ENCODE data around the gene KCNMB2. TPM values are rescaled to one million over a fixed set of nuclear protein-coding genes. Genes with fewer than 3 reads are reported as not detected.

Gene KCNMB2
- total RNA-seq, 2 donors from 2014 or later, result 0.68 TPM; not detected in 1

DNA sequence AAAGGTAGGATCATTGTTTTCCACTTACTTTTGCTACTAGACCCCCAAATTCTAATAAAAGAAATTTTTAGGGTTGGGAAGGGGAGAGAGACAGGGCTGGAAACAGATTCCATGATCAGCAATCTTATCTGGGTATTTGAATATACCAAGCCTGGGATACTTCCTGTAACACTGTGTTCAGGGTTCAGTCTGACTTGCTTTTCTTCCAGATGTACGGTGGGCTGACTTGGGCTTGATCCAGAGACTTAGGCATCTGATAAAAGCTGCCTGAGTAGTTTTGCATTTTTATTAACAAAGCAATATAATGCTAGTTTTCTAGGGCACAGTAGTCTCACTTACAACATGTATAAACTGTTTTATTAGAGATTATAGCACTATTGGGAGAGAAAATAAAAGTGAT lies 49.2 kb downstream of the KCNMB2 start:
- 15% methylated on average over 1 of the region's 1 CpG for whole genome bisulfite sequencing
- Histone ChIP-seq H3K4me3 (no peak overlapping the region), H3K27me3 (replicated peaks; ENCODE audit: insufficient read depth) (no peaks in the 10 kb centered on the region), H3K9me3 (no peaks in the 10 kb centered on the region), H3K27ac (no peak overlapping the region), H3K36me3 (no peaks in the 10 kb centered on the region), H3K4me1 (replicated peaks) (no peaks in the 10 kb centered on the region)
- intact Hi-C loops (cut with DNase I), result no loop called here
- TF ChIP-seq, protein P1, sequence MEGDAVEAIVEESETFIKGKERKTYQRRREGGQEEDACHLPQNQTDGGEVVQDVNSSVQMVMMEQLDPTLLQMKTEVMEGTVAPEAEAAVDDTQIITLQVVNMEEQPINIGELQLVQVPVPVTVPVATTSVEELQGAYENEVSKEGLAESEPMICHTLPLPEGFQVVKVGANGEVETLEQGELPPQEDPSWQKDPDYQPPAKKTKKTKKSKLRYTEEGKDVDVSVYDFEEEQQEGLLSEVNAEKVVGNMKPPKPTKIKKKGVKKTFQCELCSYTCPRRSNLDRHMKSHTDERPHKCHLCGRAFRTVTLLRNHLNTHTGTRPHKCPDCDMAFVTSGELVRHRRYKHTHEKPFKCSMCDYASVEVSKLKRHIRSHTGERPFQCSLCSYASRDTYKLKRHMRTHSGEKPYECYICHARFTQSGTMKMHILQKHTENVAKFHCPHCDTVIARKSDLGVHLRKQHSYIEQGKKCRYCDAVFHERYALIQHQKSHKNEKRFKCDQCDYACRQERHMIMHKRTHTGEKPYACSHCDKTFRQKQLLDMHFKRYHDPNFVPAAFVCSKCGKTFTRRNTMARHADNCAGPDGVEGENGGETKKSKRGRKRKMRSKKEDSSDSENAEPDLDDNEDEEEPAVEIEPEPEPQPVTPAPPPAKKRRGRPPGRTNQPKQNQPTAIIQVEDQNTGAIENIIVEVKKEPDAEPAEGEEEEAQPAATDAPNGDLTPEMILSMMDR (IDR thresholded peaks at IDR 0.05), result no peak
- TF ChIP-seq POLR2A (IDR thresholded peaks at IDR 0.05) (no peak), POLR2AphosphoS5 (IDR thresholded peaks at IDR 0.05) (no peak)
- DNase-seq (ENCODE audit: low spot score), result no peak

DNA sequence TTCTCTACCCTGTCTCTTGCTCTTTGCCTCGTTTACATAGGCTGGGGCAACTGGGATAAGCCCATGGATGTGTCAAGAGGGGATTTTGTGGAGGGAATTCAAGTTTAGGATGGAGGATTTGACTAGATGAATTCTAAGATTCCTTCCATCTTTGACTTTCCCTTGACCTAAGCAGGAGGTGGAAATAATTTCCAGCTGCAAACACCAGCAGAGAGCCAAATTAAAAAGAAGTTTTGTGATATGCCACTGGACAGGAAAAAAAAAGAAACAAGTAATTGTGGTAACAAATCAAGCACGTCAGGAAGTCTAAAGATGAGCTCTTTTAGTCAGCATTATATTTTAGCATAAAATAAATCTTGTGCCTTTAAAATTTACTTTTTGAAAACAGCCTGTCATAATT lies 49.8 kb downstream of the KCNMB2 start:
- TF ChIP-seq POLR2AphosphoS5 (IDR thresholded peaks at IDR 0.05), result no peak
- TF ChIP-seq, protein P1 (IDR thresholded peaks at IDR 0.05), result no peak
- no peak for TF ChIP-seq POLR2A (IDR thresholded peaks at IDR 0.05)
- Histone ChIP-seq H3K27me3 (replicated peaks; ENCODE audit: insufficient read depth) (no peaks in the 10 kb centered on the region), H3K36me3 (no peaks in the 10 kb centered on the region), H3K4me1 (replicated peaks) (no peaks in the 10 kb centered on the region), H3K27ac (no peak overlapping the region), H3K9me3 (no peaks in the 10 kb centered on the region), H3K4me3 (no peak overlapping the region)
- no peak for DNase-seq (ENCODE audit: low spot score)
- 66% methylated on average over 2 of the region's 2 CpGs for WGBS
- intact Hi-C loops (cut with DNase I), result no loop called here

DNA sequence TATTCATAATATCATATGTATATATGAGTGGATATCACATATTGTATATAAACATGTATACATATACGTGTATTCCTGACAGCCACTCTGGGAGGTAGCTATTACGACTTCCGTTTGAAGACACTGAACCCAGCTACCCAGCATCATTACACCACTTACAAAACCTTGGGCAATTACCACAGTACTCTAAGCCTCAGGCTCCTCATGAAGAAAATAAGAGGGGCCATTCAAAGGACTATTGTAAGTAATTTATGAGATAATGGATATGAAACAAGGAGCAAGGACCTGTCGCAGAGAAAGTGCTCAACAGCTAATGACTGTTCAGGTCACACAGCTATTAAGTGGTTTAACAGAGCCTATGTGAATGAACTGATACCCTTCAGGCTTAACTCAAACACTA lies 52.4 kb downstream of the KCNMB2 start:
- Histone ChIP-seq H3K4me1 (replicated peaks) (no peaks in the 10 kb centered on the region), H3K36me3 (no peaks in the 10 kb centered on the region), H3K27ac (no peak overlapping the region), H3K9me3 (no peaks in the 10 kb centered on the region), H3K4me3 (no peak overlapping the region), H3K27me3 (replicated peaks; ENCODE audit: insufficient read depth) (no peaks in the 10 kb centered on the region)
- intact Hi-C loops (cut with DNase I), result no loop called here
- no peak for DNase-seq (ENCODE audit: low spot score)
- no peak for TF ChIP-seq POLR2A (IDR thresholded peaks at IDR 0.05)
- TF ChIP-seq POLR2AphosphoS5 (IDR thresholded peaks at IDR 0.05), result no peak
- TF ChIP-seq, protein P1 (IDR thresholded peaks at IDR 0.05), result no peak
- 78% methylated on average over 4 of the region's 4 CpGs for WGBS

DNA sequence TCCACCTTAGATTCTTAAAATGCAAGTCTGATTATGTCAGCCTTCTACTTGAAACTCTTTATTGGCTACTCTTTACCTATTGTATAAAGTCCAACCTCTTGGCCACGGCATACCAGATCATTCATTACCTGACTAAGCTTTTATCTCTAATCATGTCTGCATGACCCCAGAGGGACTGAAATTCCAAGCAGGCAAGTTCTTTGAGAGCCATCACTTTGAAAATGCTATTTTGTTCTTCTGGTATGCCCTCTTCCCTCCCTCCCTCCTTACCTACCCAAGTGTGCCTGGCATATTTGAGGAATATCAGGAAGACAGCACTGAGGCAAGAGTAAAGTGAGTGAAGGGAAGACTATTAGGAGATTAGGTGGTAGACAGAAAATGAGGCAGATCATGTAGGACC lies 57.5 kb downstream of the KCNMB2 start:
- no peak for TF ChIP-seq POLR2AphosphoS5 (IDR thresholded peaks at IDR 0.05)
- TF ChIP-seq, protein P1 (IDR thresholded peaks at IDR 0.05), result no peak
- no peak for TF ChIP-seq POLR2A (IDR thresholded peaks at IDR 0.05)
- no peak for DNase-seq (ENCODE audit: low spot score)
- Histone ChIP-seq H3K36me3 (no peaks in the 10 kb centered on the region), H3K9me3 (no peaks in the 10 kb centered on the region), H3K27me3 (replicated peaks; ENCODE audit: insufficient read depth) (no peaks in the 10 kb centered on the region), H3K4me3 (no peak overlapping the region), H3K27ac (no peak overlapping the region), H3K4me1 (replicated peaks) (no peaks in the 10 kb centered on the region)
- WGBS, result 74% methylated on average over 1 of the region's 1 CpG
- intact Hi-C loops (cut with DNase I), result no loop called here

DNA sequence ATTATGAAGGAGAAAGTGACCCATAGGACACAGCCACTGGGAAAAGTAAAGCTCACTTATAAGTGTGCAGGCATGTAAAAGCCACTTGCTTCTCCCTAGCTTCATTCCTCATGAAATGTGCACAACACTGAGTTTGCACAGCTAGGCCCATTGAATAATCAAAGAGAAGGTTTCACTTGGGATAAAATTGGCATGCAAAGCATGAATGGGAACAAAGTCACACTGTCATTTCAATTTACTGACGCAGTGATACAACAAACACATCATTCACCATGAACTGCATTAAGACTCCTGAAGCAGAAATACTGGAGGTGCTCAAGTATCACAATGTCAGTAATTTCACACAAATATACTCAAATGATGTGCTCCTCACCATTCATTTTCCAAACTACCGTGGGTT lies 61.1 kb downstream of the KCNMB2 start:
- TF ChIP-seq POLR2AphosphoS5 (IDR thresholded peaks at IDR 0.05), result no peak
- TF ChIP-seq, protein P1 (IDR thresholded peaks at IDR 0.05), result no peak
- no peaks in the 10 kb centered on the region for H3K27me3 ChIP-seq (replicated peaks; ENCODE audit: insufficient read depth)
- intact Hi-C loops (cut with DNase I), result no loop called here
- no peak for DNase-seq (ENCODE audit: low spot score)
- no peak overlapping the region for H3K27ac ChIP-seq
- no peaks in the 10 kb centered on the region for H3K4me1 ChIP-seq (replicated peaks)
- WGBS, result 71% methylated on average over 2 of the region's 2 CpGs
- no peaks in the 10 kb centered on the region for H3K9me3 ChIP-seq
- no peak overlapping the region for H3K4me3 ChIP-seq
- no peaks in the 10 kb centered on the region for H3K36me3 ChIP-seq
